IMR-90 (cell line): ENCODE measurements around the gene CDX1. TPM values are rescaled to one million over a fixed set of nuclear protein-coding genes. Genes with fewer than 3 reads are reported as not detected.

Experiments
- ATAC-seq: fragments of 200-7000 bp; cut with Tn5 transposase; 2 replicates; pipeline ENCODE4 v1.9.1; 2020; ENCODE audit warnings: low read depth, mild to moderate bottlenecking, moderate library complexity
- BruUV-seq: library from RNA; stranded (reverse); fragments of 400-500 nt; replicated peaks from 2 replicates; lab custom pipeline; 2021; lab: Mats Ljungman, UMichigan
- CTCF ChIA-PET: fragments of 300-600 bp; formaldehyde crosslinking; extraction: SDS; loops from one replicate; lab custom pipeline; 2021; ENCODE audit warnings: antibody characterized with exemption; lab: Yijun Ruan, JAX
- POLR2A ChIA-PET: fragments of 300-600 bp; sonication (Branson Sonifier 250); formaldehyde crosslinking; loops from one replicate; lab custom pipeline; 2022; ENCODE audit warnings: antibody characterized with exemption; ENCODE audit not compliant: unreplicated experiment; lab: Charles Lee
- DNase-seq: peaks from one replicate; pipeline ENCODE4 v3.0.0; 2013
- H2AFZ ChIP-seq: replicated peaks from 2 replicates; pipeline ENCODE3; 2013; ENCODE audit warnings: low read length, mild to moderate bottlenecking; ENCODE audit not compliant: poor library complexity
- H2AK5ac ChIP-seq: 2 replicates; pipeline ENCODE4 v1.6.1; 2013; ENCODE audit warnings: low read depth, low read length, inconsistent platforms
- H2AK9ac ChIP-seq: replicated peaks from 2 replicates; pipeline ENCODE3; 2013; ENCODE audit warnings: mild to moderate bottlenecking, low read depth, low read length, moderate library complexity; ENCODE audit not compliant: poor library complexity
- H2BK120ac ChIP-seq: 2 replicates; pipeline ENCODE4 v1.6.1; 2013; ENCODE audit warnings: low read depth, low read length, inconsistent platforms
- H2BK15ac ChIP-seq: 3 replicates; pipeline ENCODE4 v1.6.1; 2013; ENCODE audit warnings: low read depth, low read length, inconsistent platforms
- H2BK20ac ChIP-seq: 2 replicates; pipeline ENCODE4 v1.6.1; 2013; ENCODE audit warnings: low read depth, mild to moderate bottlenecking, inconsistent platforms, low read length, moderate library complexity
- H2BK5ac ChIP-seq: 2 replicates; pipeline ENCODE4 v1.6.1; 2013; ENCODE audit warnings: mild to moderate bottlenecking, low read depth, low read length, inconsistent platforms; ENCODE audit not compliant: poor library complexity, severe bottlenecking
- H3K14ac ChIP-seq: replicated peaks from 2 replicates; pipeline ENCODE4 v1.6.1; 2013; ENCODE audit warnings: low read depth, low read length, inconsistent platforms
- H3K18ac ChIP-seq: 2 replicates; pipeline ENCODE4 v1.6.1; 2013; ENCODE audit warnings: low read depth, low read length, control low read depth
- H3K23ac ChIP-seq: 2 replicates; pipeline ENCODE4 v1.6.1; 2013; ENCODE audit warnings: low read depth, low read length, inconsistent platforms
- H3K27ac ChIP-seq: 2 replicates; pipeline ENCODE4 v1.5.1; 2013; ENCODE audit warnings: mild to moderate bottlenecking, control low read depth, low read length; ENCODE audit not compliant: insufficient read depth
- H3K27me3 ChIP-seq: 2 replicates; pipeline ENCODE4 v1.6.1; 2013; ENCODE audit warnings: low read length; ENCODE audit not compliant: control insufficient read depth, insufficient read depth
- H3K36me3 ChIP-seq: 2 replicates; pipeline ENCODE4 v1.6.1; 2013; ENCODE audit warnings: low read length, mixed read lengths; ENCODE audit not compliant: control insufficient read depth, insufficient read depth
- H3K4ac ChIP-seq: 2 replicates; pipeline ENCODE4 v1.6.1; 2013; ENCODE audit warnings: low read depth, low read length, inconsistent platforms
- H3K4me1 ChIP-seq: 2 replicates; pipeline ENCODE4 v1.6.1; 2013; ENCODE audit warnings: low read length, mixed read lengths; ENCODE audit not compliant: control insufficient read depth, insufficient read depth
- H3K4me2 ChIP-seq: 2 replicates; pipeline ENCODE4 v1.6.1; 2013; ENCODE audit warnings: low read depth, mild to moderate bottlenecking, control low read depth, low read length, moderate library complexity
- H3K4me3 ChIP-seq: 2 replicates; pipeline ENCODE4 v1.5.1; 2013; ENCODE audit warnings: low read depth, mild to moderate bottlenecking, control low read depth, low read length, moderate library complexity; ENCODE audit not compliant: insufficient read depth
- H3K56ac ChIP-seq: 2 replicates; pipeline ENCODE4 v1.6.1; 2013; ENCODE audit warnings: low read length, inconsistent platforms; ENCODE audit not compliant: insufficient read depth; ENCODE audit errors: extremely low read depth
- H3K79me1 ChIP-seq, 2 experiments: 2 replicates each; pipeline ENCODE4 v1.6.1; 2013; ENCODE audit warnings: low read length in 2 of 2, inconsistent platforms in 1 of 2, low read depth in 1 of 2
- H3K9ac ChIP-seq: 2 replicates; pipeline ENCODE4 v1.6.1; 2013; ENCODE audit warnings: low read depth, low read length, control low read depth
- H3K9me1 ChIP-seq: 2 replicates; pipeline ENCODE4 v1.6.1; 2013; ENCODE audit warnings: low read length, inconsistent platforms; ENCODE audit not compliant: insufficient read depth
- H3K9me3 ChIP-seq: 2 replicates; pipeline ENCODE4 v1.6.1; 2013; ENCODE audit warnings: low read length; ENCODE audit not compliant: control insufficient read depth, insufficient read depth
- H4K20me1 ChIP-seq: 2 replicates; pipeline ENCODE4 v1.6.1; 2013; ENCODE audit warnings: low read length, inconsistent platforms; ENCODE audit not compliant: insufficient read depth
- H4K5ac ChIP-seq: 2 replicates; pipeline ENCODE4 v1.6.1; 2013; ENCODE audit warnings: mild to moderate bottlenecking, low read depth, low read length, control low read depth
- H4K8ac ChIP-seq, 2 experiments: 2 replicates each; pipeline ENCODE4 v1.6.1; 2013; ENCODE audit warnings: low read depth in 2 of 2, low read length in 2 of 2, control low read depth in 1 of 2, inconsistent platforms in 1 of 2
- H4K91ac ChIP-seq: 2 replicates; pipeline ENCODE4 v1.6.1; 2013; ENCODE audit warnings: low read depth, low read length, inconsistent platforms; ENCODE audit not compliant: insufficient read depth
- BHLHE40 ChIP-seq: fragments of 150-350 bp; IDR thresholded peaks from 2 replicates; pipeline ENCODE4 v1.6.1; 2016; ENCODE audit warnings: mild to moderate bottlenecking, low read depth, low read length
- CEBPB ChIP-seq: IDR thresholded peaks from 2 replicates; pipeline ENCODE4 v1.6.1; 2012; ENCODE audit warnings: low read depth, low read length, improper control_type of control experiment
- CHD1 ChIP-seq: IDR thresholded peaks from 2 replicates; pipeline ENCODE4 v1.6.1; 2012; ENCODE audit warnings: low read depth, low read length, improper control_type of control experiment
- CTCF ChIP-seq: conservative IDR thresholded peaks from 2 replicates; pipeline ENCODE4 v1.5.1; 2012; ENCODE audit warnings: mild to moderate bottlenecking, low read depth, low read length, improper control_type of control experiment
- ELK1 ChIP-seq: fragments of 150-350 bp; IDR thresholded peaks from 2 replicates; pipeline ENCODE4 v1.6.1; 2016; ENCODE audit warnings: low read depth, mild to moderate bottlenecking, low read length, moderate library complexity, borderline replicate concordance
- FOS ChIP-seq: fragments of 150-350 bp; IDR thresholded peaks from 2 replicates; pipeline ENCODE4 v1.6.1; 2016; ENCODE audit warnings: low read depth, low read length
- MAFK ChIP-seq: IDR thresholded peaks from 2 replicates; pipeline ENCODE4 v1.6.1; 2012; ENCODE audit warnings: low read depth, low read length, improper control_type of control experiment
- MAZ ChIP-seq: IDR thresholded peaks from 2 replicates; pipeline ENCODE4 v1.6.1; 2012; ENCODE audit warnings: low read depth, mild to moderate bottlenecking, low read length, improper control_type of control experiment, moderate library complexity, borderline replicate concordance
- MXI1 ChIP-seq: IDR thresholded peaks from 2 replicates; pipeline ENCODE4 v1.6.1; 2012; ENCODE audit warnings: low read depth, mild to moderate bottlenecking, low read length, moderate library complexity, borderline replicate concordance
- NFE2L2 ChIP-seq: fragments of 150-350 bp; IDR thresholded peaks from 2 replicates; pipeline ENCODE4 v1.6.1; 2016; ENCODE audit warnings: low read depth, mild to moderate bottlenecking, low read length
- POLR2A ChIP-seq: IDR thresholded peaks from 2 replicates; pipeline ENCODE4 v1.6.1; 2012; ENCODE audit warnings: mild to moderate bottlenecking, low read depth, low read length
- RAD21 ChIP-seq: IDR thresholded peaks from 2 replicates; pipeline ENCODE4 v1.6.1; 2012; ENCODE audit warnings: low read length, improper control_type of control experiment
- RCOR1 ChIP-seq: IDR thresholded peaks from 2 replicates; pipeline ENCODE4 v1.6.1; 2012; ENCODE audit warnings: mild to moderate bottlenecking, low read length, improper control_type of control experiment; ENCODE audit not compliant: insufficient replicate concordance
- RFX5 ChIP-seq: IDR thresholded peaks from 2 replicates; pipeline ENCODE4 v1.8.0; 2012; ENCODE audit warnings: low read depth, mild to moderate bottlenecking, low read length, moderate library complexity
- SMC3 ChIP-seq: fragments of 150-350 bp; IDR thresholded peaks from 2 replicates; pipeline ENCODE4 v1.6.1; 2016; ENCODE audit warnings: low read depth, mild to moderate bottlenecking, antibody characterized with exemption, low read length, moderate library complexity
- USF2 ChIP-seq: fragments of 150-350 bp; IDR thresholded peaks from 2 replicates; pipeline ENCODE4 v1.6.1; 2017; ENCODE audit warnings: mild to moderate bottlenecking, antibody characterized with exemption, low read length, low read depth
- WGBS, 2 experiments: methylation state at CpG; one replicate each; pipeline versions ENCODE4 v1.1.5 to v1.1.7; 2013; ENCODE audit warnings: missing lambda C conversion rate in 2 of 2; ENCODE audit not compliant: insufficient read length in 1 of 2; ENCODE audit errors: extremely low coverage in 2 of 2; 5-methylcytosine and 5-hydroxymethylcytosine counted together
- dilution Hi-C: fragments of 300-500 bp; cut with HindIII; formaldehyde crosslinking; loops from one replicate; pipeline ENCODE4 v1.14.3; 2018; ENCODE audit warnings: low sequenced_read_pairs; ENCODE audit not compliant: unreplicated experiment
- in situ Hi-C: fragments of 300-500 bp; cut with MboI; formaldehyde crosslinking; loops from 3 replicates; pipeline ENCODE4 v1.14.3; 2019; ENCODE audit warnings: low sequenced_read_pairs, inconsistent platforms, mixed read lengths
- intact Hi-C: fragments of 100-400 bp; cut with micrococcal nuclease; formaldehyde crosslinking; loops from 2 replicates; pipeline ENCODE4 v1.10.0; 2022
- polyA plus RNA-seq, 3 experiments: library from polyadenylated mRNA; depleted of rRNA; stranded (reverse); fragments of >200 nt; gene quantifications; 2 replicates each; pipeline ENCODE4 v1.2.3, GENCODE V29; 2012; ENCODE audit warnings: low replicate concordance in 1 of 3
- total RNA-seq: library from RNA; depleted of rRNA; stranded (reverse); fragments of >200 nt; gene quantifications from 2 replicates; pipeline ENCODE4 v1.2.3, GENCODE V29; 2012

CDX1 gene
- total and polyA plus RNA-seq, 2 of the 4 experiments (the other 2 are of a cell fraction): 0.18 to 0.24 TPM

- Histone ChIP-seq H3K27me3 (peaks cover 24% of the 10 kb centered on the region), H2BK120ac (no peak overlapping the region), H2AK5ac (no peak overlapping the region), H2BK20ac (no peak overlapping the region), H3K79me1 (peaks cover 0 to 6% of the 10 kb centered on the region in 2 experiments; a peak in 1 of 4 replicates), H3K9ac (no peak overlapping the region), H4K5ac (no peak overlapping the region), H4K8ac (no peak overlapping the region), H4K20me1 (no peaks in the 10 kb centered on the region), H3K4me1 (peaks cover 6% of the 10 kb centered on the region; the same call in 1 of the 2 replicates), H3K27ac (no peak overlapping the region), H3K9me3 (no peaks in the 10 kb centered on the region), H3K23ac (no peak overlapping the region), H3K14ac (no peak overlapping the region), H3K56ac (no peak overlapping the region), H3K4ac (no peak overlapping the region), H2BK5ac (no peak overlapping the region), H4K91ac (no peak overlapping the region), H3K18ac (no peak overlapping the region), H2AFZ (no peak overlapping the region), H3K4me2 (no peak overlapping the region), H2AK9ac (no peak overlapping the region), H2BK15ac (no peak overlapping the region), H3K36me3 (no peaks in the 10 kb centered on the region), H3K9me1 (0 out of 2 replicates have a peak, but pooled peaks cover 3% of the 10 kb centered on the region), H3K4me3 (no peak overlapping the region)
- CTCF ChIA-PET: no interaction called here
- intact Hi-C loops: no loop called here
- no peak for TF ChIP-seq RFX5
- no peak for TF ChIP-seq MAFK
- no peak for TF ChIP-seq MAZ
- no peak for TF ChIP-seq RAD21
- no peak for TF ChIP-seq BHLHE40
- TF ChIP-seq CHD1: no peak
- TF ChIP-seq SMC3: no peak
- no peak for TF ChIP-seq FOS
- TF ChIP-seq RCOR1: no peak
- no peak for TF ChIP-seq USF2
- no peak for TF ChIP-seq CTCF
- no peak for TF ChIP-seq CEBPB
- no peak for TF ChIP-seq NFE2L2
- no peak for TF ChIP-seq MXI1
- TF ChIP-seq POLR2A: no peak
- TF ChIP-seq ELK1: no peak
- POLR2A ChIA-PET: no interaction called here
- no TSS peak for BruUV-seq
- WGBS, 2 experiments: 70% methylated on average over 12 of the region's 27 CpGs; no CpG with 5 or more reads in 1 of the 2 experiments
- in situ Hi-C loops: no loop called here
- dilution Hi-C loops: no loop called here
- DNase-seq (no peak), ATAC-seq (no peak)
Measured at GRCh38 chr5:150166037-150166649, 435 bp upstream of the CDX1 start.
